SH-SY5Y (cell line): ENCODE data around the gene SLC25A47.

Experiments
- GATA2 ChIP-seq: IDR thresholded peaks from 2 replicates; pipeline ENCODE4 v1.6.1; 2011; ENCODE audit warnings: mild to moderate bottlenecking, low read depth, low read length
- GATA3 ChIP-seq: IDR thresholded peaks from 2 replicates; pipeline ENCODE4 v1.6.1; 2011; ENCODE audit warnings: low read depth, mild to moderate bottlenecking, low read length, moderate library complexity

DNA sequence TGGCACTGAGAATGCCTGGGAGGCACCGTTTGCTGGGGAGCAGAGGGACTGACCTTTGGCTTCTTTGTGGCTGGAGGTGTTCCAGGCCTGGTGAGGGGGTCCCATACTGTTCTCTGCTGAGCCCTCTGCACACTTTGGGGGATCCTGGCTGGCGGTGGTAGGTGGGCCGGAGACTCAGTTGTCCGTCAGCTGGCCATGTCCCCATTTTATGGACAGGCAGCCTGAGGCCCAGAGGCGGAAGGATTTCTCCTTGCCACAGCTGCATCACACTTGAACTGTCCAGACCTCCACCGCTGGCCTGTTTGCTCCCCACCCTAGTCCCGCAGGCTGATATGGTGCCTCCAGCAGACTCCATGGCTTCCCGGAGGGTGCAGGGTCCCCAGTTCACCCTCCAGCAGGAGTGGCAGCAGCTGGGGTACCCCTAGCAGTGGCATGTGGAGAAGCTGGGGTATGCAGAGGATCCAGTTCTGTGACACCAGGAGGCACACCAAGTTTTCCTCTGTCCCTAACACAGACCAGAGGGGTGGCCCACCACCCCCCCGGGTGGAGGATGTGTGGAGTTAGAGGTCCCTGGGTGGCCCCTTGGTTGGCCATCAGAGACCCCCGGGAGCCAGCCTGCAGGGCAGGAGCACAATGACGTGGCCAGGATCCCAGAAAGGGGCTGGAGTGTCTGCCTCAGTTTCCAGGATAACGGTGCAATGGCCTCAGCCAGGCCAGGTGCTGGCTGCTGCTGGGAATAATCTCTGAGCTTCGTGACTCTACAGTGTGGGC lies 31.6 kb upstream of the SLC25A47 start:
- TF ChIP-seq GATA2 = no peak
- no peak for TF ChIP-seq GATA3
